Fibroblast of lung (primary cell): ENCODE data around the gene LDAH. TPM values are rescaled to one million over a fixed set of nuclear protein-coding genes. Genes with fewer than 3 reads are reported as not detected.
A peak's percentile ranks its signal among the peaks of the same experiment; 100 is the strongest.

Source experiments
- DNase-seq, 2 donors: peaks; one replicate each; pipeline versions ENCODE4 v3.0.0 to v3.0.0-alpha.2; 2010; ENCODE audit warnings: low read depth in 2 of 2
- H2AFZ ChIP-seq: 2 replicates; pipeline ENCODE4 v1.5.1; 2012; ENCODE audit warnings: low read length, control low read depth, inconsistent platforms
- H3K27ac ChIP-seq: 2 replicates; pipeline ENCODE4 v1.5.1; 2011; ENCODE audit warnings: low read length, control low read depth; ENCODE audit not compliant: insufficient read depth
- H3K27me3 ChIP-seq: 2 replicates; pipeline ENCODE4 v1.5.1; 2011; ENCODE audit warnings: mild to moderate bottlenecking, low read length; ENCODE audit not compliant: control insufficient read depth, insufficient read depth
- H3K36me3 ChIP-seq: 2 replicates; pipeline ENCODE4 v1.5.1; 2011; ENCODE audit warnings: low read length; ENCODE audit not compliant: control insufficient read depth, insufficient read depth
- H3K4me1 ChIP-seq: 2 replicates; pipeline ENCODE4 v1.5.1; 2011; ENCODE audit warnings: low read length; ENCODE audit not compliant: control insufficient read depth, insufficient read depth; ENCODE audit errors: extremely low read depth
- H3K4me2 ChIP-seq: 2 replicates; pipeline ENCODE4 v1.5.1; 2011; ENCODE audit warnings: low read length, control low read depth; ENCODE audit not compliant: insufficient read depth; ENCODE audit errors: extremely low read depth
- H3K4me3 ChIP-seq, 4 experiments: fragments of 200-600 bp in 1 of 4; sonication (generic) in 1 of 4; replicated peaks in 1 of 4; 2 replicates each; pipeline ENCODE4 v1.5.1; 2011 to 2016; ENCODE audit warnings: low read length in 4 of 4, low read depth in 3 of 4, mild to moderate bottlenecking in 3 of 4, control low read depth in 2 of 4, inconsistent platforms in 1 of 4, mixed read lengths in 1 of 4; ENCODE audit not compliant: insufficient read depth in 1 of 4; ENCODE audit errors: control extremely low read depth in 1 of 4
- H3K79me2 ChIP-seq: 2 replicates; pipeline ENCODE4 v1.5.1; 2012; ENCODE audit warnings: mild to moderate bottlenecking, low read length, inconsistent platforms; ENCODE audit not compliant: control insufficient read depth, insufficient read depth
- H3K9ac ChIP-seq: 2 replicates; pipeline ENCODE4 v1.5.1; 2011; ENCODE audit warnings: mild to moderate bottlenecking, low read length, control low read depth; ENCODE audit not compliant: insufficient read depth
- H3K9me3 ChIP-seq: 2 replicates; pipeline ENCODE4 v1.5.1; 2012; ENCODE audit warnings: low read depth, low read length; ENCODE audit not compliant: control insufficient read depth, insufficient read depth
- H4K20me1 ChIP-seq: 2 replicates; pipeline ENCODE4 v1.5.1; 2011; ENCODE audit warnings: low read length; ENCODE audit not compliant: control insufficient read depth, insufficient read depth; ENCODE audit errors: extremely low read depth
- EZH2 ChIP-seq: IDR thresholded peaks from 2 replicates; pipeline ENCODE4 v1.5.1; 2012; ENCODE audit warnings: low read length, control low read depth, mild to moderate bottlenecking; ENCODE audit errors: missing control alignments
- polyA plus RNA-seq, 2 donors: library from polyadenylated mRNA; depleted of rRNA in 1 of 2; stranded (reverse) in 1 of 2; unstranded in 1 of 2; fragments of >200 nt; gene quantifications; 2 replicates each; pipeline ENCODE4 v1.2.1, GENCODE V29; 2011 to 2012; ENCODE audit warnings: missing spikeins in 1 of 2
- total RNA-seq: library from RNA; depleted of rRNA; stranded (reverse); fragments of >200 nt; gene quantifications from 2 replicates; pipeline ENCODE4 v1.2.1, GENCODE V29; 2014
- TF ChIP-seq, protein P1 (sequence below), 2 donors: IDR thresholded peaks in 1 of 2; conservative IDR thresholded peaks in 1 of 2; 1 replicate in 1 of 2; 2 replicates in 1 of 2; pipeline ENCODE4 v1.5.1; 2011 to 2012; ENCODE audit warnings: low read length in 2 of 2, control low read depth in 1 of 2, inconsistent platforms in 1 of 2, low read depth in 1 of 2, mild to moderate bottlenecking in 1 of 2

LDAH gene
- total and polyA plus RNA-seq, 2 donors (not counting 1 experiment from before 2014, with no cell fraction given): 20.5 to 22.8 TPM

GRCh38 chr2:20666005-20666303 is 156.9 kb downstream of the LDAH start:
- no peaks in the 10 kb centered on the region for H3K36me3 ChIP-seq
- TF ChIP-seq EZH2: no peak
- TF ChIP-seq, protein P1, sequence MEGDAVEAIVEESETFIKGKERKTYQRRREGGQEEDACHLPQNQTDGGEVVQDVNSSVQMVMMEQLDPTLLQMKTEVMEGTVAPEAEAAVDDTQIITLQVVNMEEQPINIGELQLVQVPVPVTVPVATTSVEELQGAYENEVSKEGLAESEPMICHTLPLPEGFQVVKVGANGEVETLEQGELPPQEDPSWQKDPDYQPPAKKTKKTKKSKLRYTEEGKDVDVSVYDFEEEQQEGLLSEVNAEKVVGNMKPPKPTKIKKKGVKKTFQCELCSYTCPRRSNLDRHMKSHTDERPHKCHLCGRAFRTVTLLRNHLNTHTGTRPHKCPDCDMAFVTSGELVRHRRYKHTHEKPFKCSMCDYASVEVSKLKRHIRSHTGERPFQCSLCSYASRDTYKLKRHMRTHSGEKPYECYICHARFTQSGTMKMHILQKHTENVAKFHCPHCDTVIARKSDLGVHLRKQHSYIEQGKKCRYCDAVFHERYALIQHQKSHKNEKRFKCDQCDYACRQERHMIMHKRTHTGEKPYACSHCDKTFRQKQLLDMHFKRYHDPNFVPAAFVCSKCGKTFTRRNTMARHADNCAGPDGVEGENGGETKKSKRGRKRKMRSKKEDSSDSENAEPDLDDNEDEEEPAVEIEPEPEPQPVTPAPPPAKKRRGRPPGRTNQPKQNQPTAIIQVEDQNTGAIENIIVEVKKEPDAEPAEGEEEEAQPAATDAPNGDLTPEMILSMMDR (conservative IDR thresholded peaks at IDR 0.05 in 1 of 2, IDR thresholded peaks at IDR 0.05 in 1 of 2; ENCODE audit: low read depth in 1 of 2, low read length in 2 of 2): no peak
- H3K4me2 ChIP-seq: peak overlapping the region; percentile 25
- peaks cover 84% of the 10 kb centered on the region for H3K27me3 ChIP-seq
- H3K9ac ChIP-seq: no peak overlapping the region
- no peak overlapping the region for H3K27ac ChIP-seq
- H2AFZ ChIP-seq: no peak overlapping the region
- no peaks in the 10 kb centered on the region for H3K4me1 ChIP-seq
- H3K4me3 ChIP-seq: peak overlapping the region in 1 of 4 experiments; percentile 38
- H3K79me2 ChIP-seq: no peaks in the 10 kb centered on the region
- no peaks in the 10 kb centered on the region for H3K9me3 ChIP-seq
- H4K20me1 ChIP-seq: no peaks in the 10 kb centered on the region
- no peak for DNase-seq

DNA sequence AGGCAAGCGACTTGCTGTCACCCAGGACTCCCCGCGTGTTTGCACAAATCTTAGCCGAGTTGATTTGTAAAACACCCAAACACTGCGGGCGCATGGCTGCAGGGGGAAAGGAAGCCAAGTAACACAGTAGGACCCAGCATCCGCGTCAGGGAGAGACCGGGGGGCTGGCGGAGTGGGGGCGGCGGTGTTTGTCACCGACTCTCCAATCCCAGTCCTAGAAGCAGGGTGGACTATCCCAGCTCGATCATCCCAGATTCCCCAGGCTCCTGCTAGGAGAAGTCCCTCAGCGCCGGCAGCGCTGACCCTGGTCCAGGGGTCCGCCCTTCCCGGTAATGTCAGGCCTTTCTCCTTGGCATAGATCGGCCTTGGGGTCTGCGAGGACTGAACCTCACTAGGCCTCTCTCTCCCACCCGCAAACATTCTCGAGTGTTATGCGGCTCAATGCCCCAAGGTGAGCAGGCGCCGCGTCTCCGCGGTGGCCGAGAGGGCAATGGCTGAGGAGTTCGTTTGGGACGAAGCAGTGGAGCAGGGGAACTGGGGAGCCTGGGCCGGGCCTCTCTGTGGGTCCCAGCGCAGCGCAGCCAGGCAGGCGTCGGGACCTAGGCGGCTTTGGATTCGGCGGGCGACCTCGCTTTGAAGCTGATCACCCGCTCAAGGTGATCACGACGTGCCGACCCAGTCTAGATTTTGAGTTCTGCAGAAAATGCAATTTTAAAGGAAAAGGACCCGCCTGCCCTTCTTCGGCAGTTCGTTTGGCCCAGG is 157.5 kb downstream of the LDAH start:
- Histone ChIP-seq H3K27me3 (peaks cover 82% of the 10 kb centered on the region), H3K4me1 (no peaks in the 10 kb centered on the region), H3K9ac (no peak overlapping the region), H3K4me3 (no peak overlapping the region), H3K36me3 (no peaks in the 10 kb centered on the region), H2AFZ (no peak overlapping the region), H3K27ac (no peak overlapping the region), H3K9me3 (no peaks in the 10 kb centered on the region), H3K79me2 (no peaks in the 10 kb centered on the region), H4K20me1 (no peaks in the 10 kb centered on the region), H3K4me2 (peak overlapping the region; percentile 25)
- TF ChIP-seq, protein P1 (conservative IDR thresholded peaks at IDR 0.05 in 1 of 2, IDR thresholded peaks at IDR 0.05 in 1 of 2; ENCODE audit: low read depth in 1 of 2, low read length in 2 of 2): no peak
- peak; percentile 97 for TF ChIP-seq EZH2
- DNase-seq: no peak

DNA sequence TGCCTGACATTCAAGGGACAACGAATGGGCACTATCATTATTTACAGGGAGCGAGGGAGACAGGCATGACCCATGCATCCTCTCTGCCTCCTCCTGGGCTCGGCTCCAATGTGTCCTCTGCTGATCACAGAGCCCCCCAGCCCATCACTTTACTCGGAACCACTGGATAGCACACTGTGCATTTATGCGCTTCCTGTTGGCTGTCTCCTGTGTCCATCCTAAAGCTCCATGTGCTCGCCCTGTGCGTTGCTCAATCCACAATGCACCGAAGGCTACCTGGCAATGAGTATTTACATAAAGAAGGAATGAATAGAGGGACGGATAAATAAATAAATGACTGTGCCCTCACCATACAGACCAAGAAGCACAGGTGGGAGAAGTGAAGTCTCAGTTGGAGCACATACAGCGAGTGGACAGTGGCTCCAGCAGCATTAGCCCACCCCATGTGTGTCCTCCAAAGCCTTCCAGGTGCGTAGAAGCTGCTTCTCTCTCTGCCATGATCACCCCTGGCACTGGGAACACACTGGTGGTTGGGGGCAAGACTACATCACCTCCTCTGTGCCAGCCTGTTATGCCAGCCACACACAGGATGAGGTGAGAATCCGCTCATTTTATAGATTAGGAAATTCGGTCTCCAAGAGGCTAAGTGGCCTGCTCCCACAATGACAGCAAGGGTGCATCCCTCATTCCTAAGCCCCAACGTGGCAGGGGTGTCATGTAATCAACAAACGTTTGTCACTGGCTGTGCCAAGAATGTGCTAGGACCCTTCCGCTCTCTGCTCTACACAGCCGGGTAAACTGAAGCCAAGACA is 158.3 kb downstream of the LDAH start:
- Histone ChIP-seq H3K27me3 (peaks cover 74% of the 10 kb centered on the region), H2AFZ (no peak overlapping the region), H3K36me3 (no peaks in the 10 kb centered on the region), H3K4me3 (no peak overlapping the region), H3K4me2 (no peak overlapping the region), H3K9me3 (no peaks in the 10 kb centered on the region), H4K20me1 (no peaks in the 10 kb centered on the region), H3K79me2 (no peaks in the 10 kb centered on the region), H3K27ac (no peak overlapping the region), H3K4me1 (no peaks in the 10 kb centered on the region), H3K9ac (no peak overlapping the region)
- TF ChIP-seq EZH2: no peak
- TF ChIP-seq, protein P1 (conservative IDR thresholded peaks at IDR 0.05 in 1 of 2, IDR thresholded peaks at IDR 0.05 in 1 of 2; ENCODE audit: low read depth in 1 of 2, low read length in 2 of 2): no peak
- no peak for DNase-seq
